DMS 273 treated with DMSO at 0.1 percent for 48 hours (cell line): ENCODE measurements around the gene KBTBD7.
A peak's percentile ranks its signal among the peaks of the same experiment; 100 is the strongest.

Experiments used
- DNase-seq: peaks from one replicate; lab custom pipeline; 2025; lab: John Stamatoyannopoulos, UW

Gene KBTBD7, protein sequence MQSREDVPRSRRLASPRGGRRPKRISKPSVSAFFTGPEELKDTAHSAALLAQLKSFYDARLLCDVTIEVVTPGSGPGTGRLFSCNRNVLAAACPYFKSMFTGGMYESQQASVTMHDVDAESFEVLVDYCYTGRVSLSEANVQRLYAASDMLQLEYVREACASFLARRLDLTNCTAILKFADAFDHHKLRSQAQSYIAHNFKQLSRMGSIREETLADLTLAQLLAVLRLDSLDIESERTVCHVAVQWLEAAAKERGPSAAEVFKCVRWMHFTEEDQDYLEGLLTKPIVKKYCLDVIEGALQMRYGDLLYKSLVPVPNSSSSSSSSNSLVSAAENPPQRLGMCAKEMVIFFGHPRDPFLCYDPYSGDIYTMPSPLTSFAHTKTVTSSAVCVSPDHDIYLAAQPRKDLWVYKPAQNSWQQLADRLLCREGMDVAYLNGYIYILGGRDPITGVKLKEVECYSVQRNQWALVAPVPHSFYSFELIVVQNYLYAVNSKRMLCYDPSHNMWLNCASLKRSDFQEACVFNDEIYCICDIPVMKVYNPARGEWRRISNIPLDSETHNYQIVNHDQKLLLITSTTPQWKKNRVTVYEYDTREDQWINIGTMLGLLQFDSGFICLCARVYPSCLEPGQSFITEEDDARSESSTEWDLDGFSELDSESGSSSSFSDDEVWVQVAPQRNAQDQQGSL

DNA sequence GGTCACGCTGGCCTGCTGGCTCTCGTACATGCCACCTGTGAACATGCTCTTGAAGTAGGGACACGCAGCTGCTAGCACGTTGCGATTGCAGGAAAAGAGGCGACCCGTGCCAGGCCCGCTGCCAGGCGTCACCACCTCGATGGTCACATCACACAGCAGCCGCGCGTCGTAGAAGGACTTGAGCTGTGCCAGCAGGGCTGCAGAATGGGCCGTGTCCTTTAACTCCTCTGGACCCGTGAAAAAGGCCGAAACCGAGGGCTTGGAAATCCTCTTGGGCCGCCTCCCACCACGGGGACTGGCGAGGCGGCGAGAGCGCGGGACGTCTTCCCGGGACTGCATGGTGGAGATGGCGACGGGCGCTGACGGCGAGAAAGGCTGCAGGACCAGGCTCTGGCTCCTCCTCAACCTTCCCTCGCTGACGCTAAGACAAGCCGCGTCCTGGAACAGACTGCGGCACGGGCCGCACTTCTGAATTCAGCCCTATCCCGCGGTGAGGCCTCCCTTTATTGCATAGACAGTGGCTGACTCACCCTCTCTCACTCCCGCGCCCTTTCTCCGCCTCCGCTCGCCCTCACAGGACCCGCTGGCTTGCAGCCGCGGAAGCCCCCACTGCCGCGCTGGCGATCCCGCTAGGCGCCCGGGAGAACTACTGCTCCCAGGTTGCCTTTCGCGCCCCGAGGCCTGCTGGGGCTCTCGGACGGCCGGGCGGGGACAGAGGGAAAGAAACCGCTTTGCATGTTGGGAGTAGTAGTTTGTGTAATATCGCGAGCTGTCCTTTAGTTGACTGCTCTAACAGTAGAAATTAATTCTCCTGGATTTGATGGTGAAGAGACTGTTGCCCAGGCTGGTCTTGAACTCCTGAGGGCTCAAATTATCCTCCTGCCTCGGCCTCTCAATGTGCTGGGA, at the start of gene KBTBD7:
TSS of gene KBTBD7 (minus strand) at position 651 of the 906 bp plus-strand sequence. CDS start at position 339, 312 bp downstream.
- DNase-seq: peak; percentile 88

DNA sequence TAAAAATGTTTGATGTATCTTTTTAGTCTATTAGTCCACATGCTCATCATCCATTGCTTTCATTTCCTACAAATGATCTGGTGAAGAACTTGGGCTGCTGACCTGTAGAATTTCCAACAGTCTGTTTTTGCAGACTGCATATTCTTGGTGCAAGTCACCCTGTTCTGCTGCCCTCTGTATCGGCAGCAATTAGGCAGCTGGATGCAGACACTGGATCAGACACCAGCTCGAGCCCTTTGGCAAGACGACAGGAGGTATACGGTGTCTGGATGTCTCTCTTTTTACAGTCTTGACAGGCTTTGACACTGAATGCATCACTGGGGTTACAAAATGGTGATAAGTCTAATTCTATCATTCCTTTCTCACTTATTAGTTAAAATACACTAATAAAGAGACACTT, 47.3 kb upstream of the KBTBD7 start:
- DNase-seq: no peak

DNA sequence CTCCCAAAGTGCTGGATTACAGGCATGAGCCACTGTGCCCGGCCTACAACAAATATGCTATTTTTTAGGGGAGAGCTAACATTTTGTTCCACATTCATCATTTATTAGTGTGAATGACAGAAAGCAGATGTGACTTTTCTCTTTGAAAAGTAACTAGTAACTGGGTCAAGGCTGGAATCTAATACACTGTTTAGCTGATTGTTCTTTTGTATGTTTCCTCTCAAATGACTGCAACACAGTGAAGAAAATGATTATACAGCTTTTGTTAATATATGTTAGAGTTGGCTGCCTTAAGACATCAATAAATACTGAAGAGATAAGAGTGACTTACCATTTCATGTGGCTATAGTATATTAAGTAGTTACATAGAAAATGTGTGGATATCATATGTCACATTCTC, 42.0 kb upstream of the KBTBD7 start:
- DNase-seq: no peak

DNA sequence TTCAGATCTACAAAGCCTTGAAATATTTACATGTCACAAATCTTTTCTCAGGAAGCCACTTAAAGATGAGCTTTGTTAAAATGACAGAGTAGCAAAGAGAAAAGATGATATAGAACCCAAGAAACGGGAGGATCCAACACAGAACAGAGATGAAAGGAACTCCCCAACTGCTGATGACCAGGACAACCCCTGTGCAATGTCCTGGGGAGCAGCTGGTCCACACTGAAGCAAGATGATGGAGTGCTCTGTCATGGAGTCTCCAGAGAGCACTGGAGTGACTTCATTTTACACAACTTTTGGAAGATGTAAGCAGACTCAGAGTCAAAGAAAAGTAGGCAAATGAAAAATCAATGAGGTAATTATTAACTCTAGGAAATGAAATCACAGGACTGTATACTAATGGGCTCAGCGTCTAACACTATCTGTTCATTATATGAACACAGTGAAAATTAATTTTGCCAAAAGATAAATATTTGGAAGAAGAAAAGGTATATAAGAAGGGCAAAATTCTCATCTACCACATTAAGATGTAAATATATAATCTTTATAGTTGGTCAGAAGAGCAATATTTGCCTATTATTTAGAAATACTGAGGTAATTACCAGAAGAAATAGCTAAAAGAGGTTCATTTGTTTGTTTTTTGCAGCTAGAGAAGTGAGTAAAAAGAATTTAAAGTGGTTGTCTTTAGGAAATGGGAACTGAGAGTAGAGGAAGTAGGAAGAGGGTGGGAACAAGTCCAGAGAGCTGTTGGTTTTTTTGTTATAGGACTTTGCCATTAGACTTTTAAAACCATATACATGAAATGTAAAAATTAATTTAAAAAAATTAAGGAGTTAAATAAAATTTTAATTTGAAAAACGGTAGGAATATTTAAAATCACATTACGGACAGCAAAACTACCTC, 38.5 kb upstream of the KBTBD7 start:
- DNase-seq: no peak

DNA sequence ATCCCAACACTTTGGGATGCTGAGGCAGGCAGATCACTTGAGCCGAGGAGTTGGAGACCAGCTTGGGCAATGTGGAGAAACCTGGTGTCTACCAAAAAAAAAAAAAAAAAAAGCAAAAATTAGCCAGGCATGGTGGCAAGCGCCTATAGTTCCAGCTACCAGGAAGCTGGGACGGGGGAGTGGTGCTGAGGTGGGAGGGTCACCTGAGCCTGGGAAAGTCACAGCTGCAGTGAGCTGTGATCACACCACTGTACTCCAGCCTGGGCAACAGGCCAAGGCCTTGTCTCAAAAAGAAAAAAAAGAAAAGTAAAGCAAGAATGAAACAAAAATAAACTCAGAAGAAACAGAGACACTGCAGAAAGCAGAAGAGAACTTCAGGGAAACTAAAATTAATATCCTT, 37.4 kb upstream of the KBTBD7 start:
- DNase-seq: no peak

DNA sequence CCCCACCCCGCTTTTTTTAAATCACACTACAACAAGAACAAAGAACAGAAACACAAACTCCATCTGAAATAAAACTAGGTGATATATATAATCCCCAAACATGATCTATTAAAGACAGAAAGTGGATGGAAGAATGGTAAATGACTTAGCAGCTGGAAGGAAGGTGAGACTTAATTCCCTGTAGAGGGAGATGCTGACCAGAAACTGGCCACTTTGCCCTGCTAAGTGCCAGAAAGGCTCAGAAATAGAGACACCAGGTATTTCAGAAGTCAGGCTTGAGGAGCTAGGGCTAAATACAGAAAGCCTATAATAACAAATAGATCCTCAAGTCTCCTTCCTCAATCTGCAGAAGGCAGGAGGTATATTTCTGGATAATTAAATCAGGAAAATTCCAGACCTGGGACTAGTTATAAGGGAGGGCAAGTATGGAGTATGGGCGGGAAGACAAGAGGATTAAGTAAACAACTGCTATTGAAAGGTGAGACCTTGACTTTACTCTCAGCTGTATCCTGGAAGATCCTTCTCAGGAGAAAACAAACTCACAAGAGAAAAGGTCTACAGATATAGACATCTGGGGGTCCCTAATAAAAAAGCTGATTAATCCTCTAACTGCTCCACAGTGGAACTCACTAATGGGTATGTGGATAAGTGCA, 36.8 kb upstream of the KBTBD7 start:
- no peak for DNase-seq

DNA sequence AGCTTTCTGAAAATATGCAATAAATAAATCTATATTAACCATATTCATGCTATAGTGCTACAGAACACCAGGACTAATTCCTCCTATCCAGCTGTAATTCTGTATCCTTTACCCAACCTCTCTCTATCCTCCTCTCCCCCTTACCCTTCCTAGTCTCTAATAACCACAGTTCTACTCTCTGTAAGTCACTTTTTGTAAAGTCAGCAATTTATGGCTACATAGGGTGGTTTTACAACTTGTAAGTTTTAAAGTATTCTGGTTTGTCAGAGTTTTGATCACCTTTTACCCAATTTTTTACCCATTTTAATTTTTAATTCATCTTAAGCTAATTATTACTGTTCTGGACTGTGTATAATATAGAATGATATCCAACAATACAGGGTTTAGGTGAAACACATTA, 35.0 kb upstream of the KBTBD7 start:
- no peak for DNase-seq

DNA sequence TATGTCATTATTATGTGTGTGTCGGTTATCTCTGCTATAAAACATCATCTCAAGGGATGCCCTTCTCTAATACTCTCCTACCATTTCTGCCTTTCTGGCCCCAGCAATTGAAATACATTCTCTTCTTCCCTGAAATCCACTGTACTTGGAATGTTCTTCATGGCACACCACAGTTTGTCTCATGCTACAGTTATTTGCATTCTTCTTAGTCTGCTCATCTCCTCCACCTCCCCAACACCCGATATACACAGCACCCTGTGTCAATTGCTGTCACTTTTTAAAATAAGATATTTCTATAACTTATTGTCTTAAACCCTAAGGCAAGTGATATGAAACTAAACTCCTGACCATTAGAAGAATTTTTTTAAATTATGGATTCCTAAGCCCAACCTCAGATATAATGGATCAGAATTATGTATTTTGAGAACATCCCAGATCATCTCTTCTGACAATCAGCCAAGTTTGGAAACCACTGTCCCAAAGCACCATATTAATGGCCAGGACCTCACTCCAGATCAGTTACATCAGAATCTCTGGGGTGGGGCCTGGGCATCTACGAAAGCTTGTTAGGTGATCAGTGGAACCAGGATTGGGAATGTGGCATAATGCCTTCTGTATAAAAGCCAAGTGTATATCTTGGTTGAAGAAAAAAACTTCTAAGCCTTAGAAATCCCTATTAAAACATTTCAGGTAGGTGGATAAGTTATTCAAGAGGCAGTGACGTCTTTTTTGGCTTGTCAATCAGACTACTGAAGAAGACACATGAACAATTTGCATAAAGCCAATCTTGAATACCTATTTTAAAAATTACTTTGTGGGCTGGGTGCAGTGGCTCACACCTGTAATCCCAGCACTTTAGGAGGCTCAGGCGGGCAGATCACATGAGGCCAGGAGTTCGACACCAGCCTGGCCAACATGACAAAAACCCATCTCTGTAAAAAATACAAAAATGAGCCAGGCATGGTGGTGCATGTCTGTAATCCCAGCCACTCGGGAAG, 30.0 kb upstream of the KBTBD7 start:
- no peak for DNase-seq

DNA sequence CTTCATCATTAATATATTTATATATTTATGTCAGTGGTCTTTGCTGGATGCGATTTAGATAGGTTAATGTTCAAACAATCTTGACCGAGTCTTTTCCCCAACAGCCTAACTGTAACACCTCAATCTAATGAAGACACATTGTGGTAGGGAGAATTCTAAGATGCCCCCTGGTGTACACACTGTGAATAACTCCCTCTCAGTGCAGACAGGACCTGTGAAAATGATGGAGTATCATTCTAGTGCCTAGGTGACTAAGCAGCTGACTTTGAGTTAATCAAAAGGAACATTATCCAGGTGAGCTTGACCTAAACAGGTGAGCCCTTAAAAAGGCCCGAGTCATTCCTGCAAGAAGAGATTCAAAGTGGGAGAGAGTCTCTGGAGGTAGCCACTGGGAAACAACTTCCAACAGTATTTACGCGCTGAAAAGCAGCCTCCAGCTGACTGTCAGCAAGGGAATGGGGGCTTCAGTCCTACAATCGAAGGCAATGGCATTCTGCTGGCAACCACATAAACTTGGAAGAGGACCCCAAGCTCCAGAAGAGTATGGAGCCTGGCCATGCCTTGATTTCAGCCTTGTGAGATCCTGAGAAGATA, 28.0 kb upstream of the KBTBD7 start:
- no peak for DNase-seq

DNA sequence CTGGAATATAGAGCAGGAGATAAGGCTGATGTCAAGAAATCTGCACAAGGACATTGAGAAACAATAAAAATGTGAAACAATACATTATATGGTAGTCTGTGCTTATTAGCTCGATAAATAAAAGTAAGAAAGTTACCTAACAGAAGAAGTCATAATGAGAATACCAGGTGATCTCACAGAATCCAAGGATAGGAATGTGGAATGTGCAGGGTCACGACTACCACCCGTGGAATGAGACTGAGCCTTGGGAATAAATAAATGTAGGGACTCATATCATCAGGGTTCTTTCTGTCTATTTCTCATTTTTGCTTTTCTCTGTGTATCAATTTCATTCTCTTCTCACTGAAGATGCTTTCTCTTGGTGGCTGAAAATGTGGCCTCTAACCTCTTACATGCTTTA, 26.0 kb upstream of the KBTBD7 start:
- no peak for DNase-seq

DNA sequence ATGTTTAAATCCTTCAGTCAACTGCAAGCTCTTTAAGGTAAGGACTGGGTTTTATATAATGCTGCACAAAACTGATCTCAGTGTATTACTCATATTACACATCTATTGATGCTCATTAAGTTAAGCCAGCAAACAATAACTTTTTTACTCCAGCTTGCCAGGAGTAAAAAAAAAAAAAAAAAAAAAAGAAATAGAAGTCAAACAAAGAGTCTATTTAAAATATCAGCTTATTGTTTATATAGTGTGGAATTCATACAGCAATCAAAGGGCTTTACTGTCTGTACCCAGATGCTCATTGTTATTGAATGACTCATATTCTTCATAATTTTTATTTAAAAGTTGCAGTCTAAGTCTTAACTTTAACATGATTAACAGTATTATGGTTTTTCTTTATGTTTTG, 21.8 kb upstream of the KBTBD7 start:
- DNase-seq: no peak

DNA sequence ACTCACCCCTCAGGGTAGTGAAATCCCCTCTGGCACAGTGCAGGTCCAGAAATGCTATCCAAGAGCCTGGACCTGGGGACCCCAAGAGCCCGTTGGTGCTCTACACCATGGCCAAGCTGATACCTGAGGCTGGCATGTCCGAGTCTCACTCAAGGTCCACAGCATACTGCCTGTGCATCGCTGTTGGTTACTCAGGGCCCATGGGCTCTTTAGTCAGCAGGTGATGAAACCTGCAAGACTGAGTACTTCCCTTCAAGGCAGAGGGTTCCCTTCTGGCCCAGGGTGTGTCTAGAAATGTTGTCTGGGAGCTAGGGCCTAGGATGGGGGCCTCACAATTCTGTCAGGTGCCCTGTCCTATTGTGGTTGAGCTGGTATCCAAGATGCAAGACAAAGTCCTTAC, 19.6 kb upstream of the KBTBD7 start:
- no peak for DNase-seq

DNA sequence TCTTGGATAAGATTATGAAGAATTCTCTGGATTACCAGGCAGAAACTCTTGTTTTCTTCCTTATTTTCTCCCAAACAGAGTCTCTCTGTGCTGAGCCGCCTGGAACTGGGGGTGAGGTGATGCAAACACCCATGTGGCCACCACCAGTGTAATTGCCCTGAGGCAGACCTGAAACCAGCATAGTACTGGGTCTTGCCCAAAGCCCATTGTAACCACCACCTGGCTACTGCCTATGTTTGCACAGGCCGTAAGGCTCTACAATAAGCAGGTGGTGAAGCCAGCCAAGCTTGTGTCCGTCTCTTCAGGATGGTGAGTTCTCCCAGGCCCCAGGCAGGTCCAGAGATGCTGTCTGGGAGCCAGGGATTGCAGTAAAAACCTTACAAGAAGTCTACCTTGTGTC, 18.9 kb upstream of the KBTBD7 start:
- DNase-seq: no peak

DNA sequence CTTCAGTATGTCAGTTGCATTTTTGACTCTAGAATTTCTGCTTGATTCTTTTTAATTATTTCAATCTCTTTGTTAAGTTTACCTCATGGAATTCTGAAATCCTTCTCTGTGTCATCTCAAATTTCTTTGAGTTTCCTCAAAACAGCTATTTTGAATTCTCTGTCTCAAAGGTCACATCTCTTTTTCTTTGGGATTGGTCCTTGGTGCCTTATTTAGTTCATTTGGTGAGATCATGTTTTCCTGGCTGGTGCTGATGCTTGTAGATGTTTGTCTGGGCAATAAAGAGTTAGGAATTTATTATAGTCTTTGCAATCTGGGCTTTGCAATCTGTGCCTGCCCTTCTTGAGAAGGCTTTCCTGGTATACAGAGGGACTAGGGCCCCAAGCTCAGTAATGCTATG, 18.5 kb upstream of the KBTBD7 start:
- no peak for DNase-seq

DNA sequence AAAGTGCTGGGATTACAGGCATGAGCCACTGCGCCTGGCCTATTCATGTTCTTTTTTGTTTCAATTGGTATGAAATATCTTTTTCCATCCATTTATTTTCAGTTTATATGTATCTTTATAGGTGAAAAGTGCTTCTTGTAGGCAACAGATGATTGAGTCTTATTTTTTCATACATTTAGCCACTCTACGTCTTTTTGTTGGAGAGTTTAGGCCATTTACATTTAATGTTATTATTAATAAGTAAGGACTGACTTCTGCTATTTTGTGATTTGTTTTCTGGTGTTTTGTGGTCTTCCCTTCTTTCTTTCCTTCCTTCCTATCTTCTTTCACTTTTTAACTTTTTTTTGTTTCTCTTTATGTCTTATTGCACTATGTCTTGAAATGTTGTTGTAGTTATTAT, 16.7 kb upstream of the KBTBD7 start:
- no peak for DNase-seq

DNA sequence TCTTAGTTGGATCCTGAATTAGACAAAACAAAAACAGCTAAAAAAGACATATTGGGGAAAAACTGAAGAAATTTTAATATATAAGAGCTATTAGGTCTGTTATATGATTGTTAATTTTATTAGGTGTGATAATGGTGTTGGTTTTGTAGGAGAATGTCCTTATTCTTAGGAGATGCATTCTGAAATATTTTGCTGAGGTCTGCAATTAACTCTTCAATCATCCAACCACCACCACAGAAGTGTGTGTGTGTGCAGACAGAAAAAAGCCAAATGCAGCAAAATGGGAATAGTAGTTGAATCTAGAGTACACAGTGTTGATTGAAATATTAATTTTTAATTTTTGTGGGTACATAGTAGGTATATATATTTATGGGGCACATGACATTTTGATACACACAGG, 12.1 kb upstream of the KBTBD7 start:
- no peak for DNase-seq

DNA sequence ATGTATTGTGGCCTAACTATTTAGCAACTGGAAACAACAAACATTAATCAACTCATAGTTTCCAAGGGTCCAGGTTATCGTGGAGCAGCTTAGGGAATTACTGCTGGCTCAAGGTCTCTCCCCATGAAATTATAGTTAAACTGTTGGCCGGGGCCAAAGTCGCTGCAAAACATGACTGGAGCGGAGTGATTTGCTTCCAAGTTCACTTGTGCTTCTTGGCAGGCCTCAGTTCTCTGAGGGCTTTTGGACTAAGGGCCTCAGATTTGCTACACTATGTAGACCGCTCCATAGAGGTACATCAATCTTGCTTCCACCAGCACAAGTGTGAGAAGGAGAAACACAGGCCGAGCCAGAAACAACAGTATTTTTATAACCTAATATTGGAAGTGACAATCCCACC, 9.4 kb upstream of the KBTBD7 start:
- no peak for DNase-seq

DNA sequence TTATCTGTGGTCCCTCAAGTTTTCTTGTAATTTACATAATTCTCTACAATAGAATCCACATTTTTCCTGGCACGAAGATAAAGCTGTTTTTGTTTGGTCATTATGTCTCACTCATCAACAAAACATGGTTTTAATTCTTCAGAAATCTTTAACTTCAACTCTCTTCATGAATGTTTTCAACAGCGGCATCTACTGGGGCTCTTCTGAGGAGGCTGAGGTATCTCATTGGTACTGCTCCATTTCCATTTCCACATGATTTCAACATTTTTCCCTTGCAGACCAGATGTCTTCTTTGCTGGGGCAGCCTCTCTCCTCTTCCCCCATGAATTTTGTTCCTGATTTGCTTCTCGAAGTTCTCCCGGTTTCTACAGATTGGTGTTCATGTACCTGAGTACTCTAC, 5.8 kb upstream of the KBTBD7 start:
- no peak for DNase-seq

DNA sequence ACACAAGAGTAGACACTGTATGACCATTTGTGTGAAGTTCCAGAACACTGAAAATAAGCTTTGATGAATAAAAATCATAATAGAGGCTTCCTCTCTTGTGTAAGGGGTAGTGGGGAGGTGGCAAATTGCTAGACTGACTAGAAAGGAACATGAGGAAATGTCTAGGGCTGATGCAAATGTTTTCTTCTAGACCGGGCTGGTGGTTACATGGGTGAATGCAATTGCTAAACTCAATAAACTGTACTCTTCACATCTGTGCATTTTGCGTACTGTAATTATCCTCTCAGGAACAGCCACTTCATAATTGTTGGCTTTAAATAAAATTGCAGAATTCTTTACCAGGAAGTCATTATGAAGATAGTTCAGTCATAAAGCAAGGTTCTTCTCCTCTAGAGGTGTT, 5.2 kb upstream of the KBTBD7 start:
- no peak for DNase-seq
